Hepatocyte (in vitro differentiated cells): ENCODE measurements around the gene FKRP.

ENCODE experiments used
- EZH2phosphoT487 ChIP-seq: fragments of 200-600 bp; sonication (generic); IDR thresholded peaks from one replicate; pipeline ENCODE4 v1.6.1; 2018; ENCODE audit warnings: antibody characterized with exemption, mild to moderate bottlenecking, low read depth, moderate library complexity; ENCODE audit not compliant: unreplicated experiment, severe bottlenecking
- TF ChIP-seq, protein P1 (sequence below): fragments of 200-600 bp; sonication (generic); IDR thresholded peaks from 2 replicates; pipeline ENCODE4 v1.5.1; 2016; ENCODE audit warnings: antibody characterized with exemption, mild to moderate bottlenecking; ENCODE audit not compliant: poor library complexity

DNA sequence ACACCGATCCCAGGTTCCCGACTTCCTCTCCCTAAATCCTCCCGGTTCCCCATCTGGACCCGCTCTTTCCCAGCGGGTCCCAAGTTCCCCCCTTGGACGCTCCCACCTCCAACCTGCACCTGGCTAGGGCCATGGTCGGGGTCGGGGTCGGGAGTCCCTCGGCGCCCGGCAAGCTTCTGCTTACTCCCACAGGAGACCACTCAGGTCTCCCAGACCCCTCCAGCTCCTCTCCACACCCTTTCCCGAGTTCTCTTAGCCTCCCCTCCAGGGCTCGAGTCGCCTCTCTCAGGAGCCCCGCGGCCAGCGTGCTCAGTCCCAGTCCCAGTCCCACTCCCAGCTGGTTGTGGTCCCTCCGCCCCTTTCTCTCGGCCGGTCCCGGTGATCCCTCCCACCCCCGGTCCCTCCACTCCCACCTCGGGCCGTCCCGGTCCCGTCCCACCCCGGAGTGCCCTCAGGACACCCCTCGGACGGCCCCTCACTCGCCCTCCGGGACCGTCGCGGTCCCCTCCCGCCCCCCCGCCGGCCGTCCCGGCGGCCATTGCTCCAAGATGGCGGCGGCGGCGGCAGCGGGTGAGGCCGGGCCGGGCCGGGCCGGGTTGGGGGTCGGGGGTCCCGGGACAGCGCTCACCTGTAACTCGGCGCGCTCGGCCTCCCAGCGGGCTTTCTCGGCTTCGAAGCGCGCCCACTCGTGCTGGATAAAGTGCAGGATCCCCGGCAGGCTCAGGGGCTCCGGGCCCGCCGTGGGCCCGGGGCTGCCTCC, at the start of gene FKRP:
- TF ChIP-seq, protein P1, sequence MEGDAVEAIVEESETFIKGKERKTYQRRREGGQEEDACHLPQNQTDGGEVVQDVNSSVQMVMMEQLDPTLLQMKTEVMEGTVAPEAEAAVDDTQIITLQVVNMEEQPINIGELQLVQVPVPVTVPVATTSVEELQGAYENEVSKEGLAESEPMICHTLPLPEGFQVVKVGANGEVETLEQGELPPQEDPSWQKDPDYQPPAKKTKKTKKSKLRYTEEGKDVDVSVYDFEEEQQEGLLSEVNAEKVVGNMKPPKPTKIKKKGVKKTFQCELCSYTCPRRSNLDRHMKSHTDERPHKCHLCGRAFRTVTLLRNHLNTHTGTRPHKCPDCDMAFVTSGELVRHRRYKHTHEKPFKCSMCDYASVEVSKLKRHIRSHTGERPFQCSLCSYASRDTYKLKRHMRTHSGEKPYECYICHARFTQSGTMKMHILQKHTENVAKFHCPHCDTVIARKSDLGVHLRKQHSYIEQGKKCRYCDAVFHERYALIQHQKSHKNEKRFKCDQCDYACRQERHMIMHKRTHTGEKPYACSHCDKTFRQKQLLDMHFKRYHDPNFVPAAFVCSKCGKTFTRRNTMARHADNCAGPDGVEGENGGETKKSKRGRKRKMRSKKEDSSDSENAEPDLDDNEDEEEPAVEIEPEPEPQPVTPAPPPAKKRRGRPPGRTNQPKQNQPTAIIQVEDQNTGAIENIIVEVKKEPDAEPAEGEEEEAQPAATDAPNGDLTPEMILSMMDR: no peak
- no peak for TF ChIP-seq EZH2phosphoT487
